ENCODE data around the gene ERC2.

Gene ERC2

GRCh38 chr3:56061279-56061626, 407.0 kb downstream of the ERC2 start:
- H3K4me3 ChIP-seq (replicated peaks; ENCODE audit: low read depth, low read length): no peak overlapping the region
- TF ChIP-seq, protein P1, sequence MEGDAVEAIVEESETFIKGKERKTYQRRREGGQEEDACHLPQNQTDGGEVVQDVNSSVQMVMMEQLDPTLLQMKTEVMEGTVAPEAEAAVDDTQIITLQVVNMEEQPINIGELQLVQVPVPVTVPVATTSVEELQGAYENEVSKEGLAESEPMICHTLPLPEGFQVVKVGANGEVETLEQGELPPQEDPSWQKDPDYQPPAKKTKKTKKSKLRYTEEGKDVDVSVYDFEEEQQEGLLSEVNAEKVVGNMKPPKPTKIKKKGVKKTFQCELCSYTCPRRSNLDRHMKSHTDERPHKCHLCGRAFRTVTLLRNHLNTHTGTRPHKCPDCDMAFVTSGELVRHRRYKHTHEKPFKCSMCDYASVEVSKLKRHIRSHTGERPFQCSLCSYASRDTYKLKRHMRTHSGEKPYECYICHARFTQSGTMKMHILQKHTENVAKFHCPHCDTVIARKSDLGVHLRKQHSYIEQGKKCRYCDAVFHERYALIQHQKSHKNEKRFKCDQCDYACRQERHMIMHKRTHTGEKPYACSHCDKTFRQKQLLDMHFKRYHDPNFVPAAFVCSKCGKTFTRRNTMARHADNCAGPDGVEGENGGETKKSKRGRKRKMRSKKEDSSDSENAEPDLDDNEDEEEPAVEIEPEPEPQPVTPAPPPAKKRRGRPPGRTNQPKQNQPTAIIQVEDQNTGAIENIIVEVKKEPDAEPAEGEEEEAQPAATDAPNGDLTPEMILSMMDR (IDR thresholded peaks at IDR 0.05; ENCODE audit: low read depth, low read length, missing control alignments): no peak
- DNase-seq (ENCODE audit: extremely low read depth, low read depth): no peak

DNA sequence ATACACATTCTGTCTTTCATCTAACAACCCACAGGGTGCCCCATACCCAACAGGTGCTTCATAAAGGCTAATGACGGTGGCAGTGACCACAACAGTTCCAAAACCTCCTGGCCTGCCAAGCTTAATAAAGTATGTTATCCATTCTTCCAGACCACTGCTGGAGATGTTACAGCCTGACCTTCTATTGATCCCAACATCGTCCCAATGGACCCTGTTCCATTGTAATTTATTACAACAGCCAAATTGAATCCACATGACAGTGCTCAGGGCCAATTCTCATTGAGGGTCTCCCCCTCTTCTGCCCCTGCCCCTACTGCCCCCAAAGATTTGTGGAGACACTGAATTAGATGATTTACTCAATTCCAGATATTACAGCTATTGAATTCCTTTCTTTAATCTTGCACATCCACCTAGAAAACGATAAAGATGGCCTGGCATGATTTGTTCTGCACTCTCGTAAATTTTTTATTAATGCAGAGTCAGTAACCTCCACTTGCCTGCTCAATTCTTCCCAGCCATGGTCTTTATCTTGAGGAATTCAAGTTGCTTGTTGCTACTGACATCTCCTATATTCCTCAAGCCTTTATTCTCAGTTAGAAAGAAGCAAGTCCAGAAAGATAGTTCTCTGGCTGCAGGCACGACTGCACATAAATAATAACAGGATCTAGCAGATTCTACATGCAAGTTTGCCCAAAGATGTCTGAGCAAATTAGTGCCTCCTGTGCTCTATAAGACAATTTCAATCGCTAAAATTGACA, 407.6 kb downstream of the ERC2 start:
- no peak overlapping the region for H3K4me3 ChIP-seq (replicated peaks; ENCODE audit: low read depth, low read length)
- TF ChIP-seq, protein P1 (IDR thresholded peaks at IDR 0.05; ENCODE audit: low read depth, low read length, missing control alignments): no peak
- DNase-seq (ENCODE audit: extremely low read depth, low read depth): no peak

- no peak overlapping the region for H3K4me3 ChIP-seq (replicated peaks; ENCODE audit: low read depth, low read length)
- TF ChIP-seq, protein P1 (IDR thresholded peaks at IDR 0.05; ENCODE audit: low read depth, low read length, missing control alignments): no peak
- DNase-seq (ENCODE audit: extremely low read depth, low read depth): no peak
These were observed 408.5 kb downstream of the ERC2 start for GRCh38 chr3:56059731-56060130.

DNA sequence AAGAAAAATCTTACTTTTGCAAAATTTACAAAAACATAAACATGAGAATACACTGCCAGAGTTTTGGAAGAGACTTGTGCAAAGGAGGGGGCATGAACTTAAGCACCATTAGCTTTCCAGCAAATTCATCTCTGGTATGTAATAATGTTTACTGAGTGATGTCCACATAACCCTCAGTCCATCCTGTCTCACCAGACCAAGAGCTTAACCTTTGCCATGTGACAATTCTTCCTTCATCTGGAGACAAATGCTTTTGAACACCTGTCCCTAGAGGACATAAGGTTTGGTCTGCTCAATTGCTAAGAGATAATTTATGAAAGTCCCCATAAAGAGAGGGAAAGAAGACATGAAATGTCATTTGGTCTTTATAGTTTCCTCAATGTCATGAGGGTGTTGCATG, 412.3 kb downstream of the ERC2 start:
- no peak overlapping the region for H3K4me3 ChIP-seq (replicated peaks; ENCODE audit: low read depth, low read length)
- TF ChIP-seq, protein P1 (IDR thresholded peaks at IDR 0.05; ENCODE audit: low read depth, low read length, missing control alignments): no peak

DNA sequence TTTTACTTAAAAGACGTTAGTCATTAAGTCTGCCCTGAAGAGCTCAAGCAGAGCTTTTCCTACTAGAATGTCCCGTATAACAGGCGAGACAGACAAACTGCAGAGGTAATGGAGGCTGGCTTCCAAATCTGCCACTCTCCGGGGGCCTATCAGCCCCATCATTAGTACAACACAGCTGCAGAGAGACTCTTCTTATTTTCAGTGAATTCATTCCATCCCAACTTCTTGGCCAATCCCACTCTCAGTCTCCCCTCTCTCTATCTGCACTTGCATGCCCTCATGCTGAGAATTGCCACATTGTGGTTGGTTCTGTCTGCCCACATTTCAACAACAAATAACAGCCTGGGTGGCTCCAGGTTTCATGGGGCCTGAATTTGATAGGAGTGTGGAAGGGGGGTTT, 412.7 kb downstream of the ERC2 start:
- TF ChIP-seq, protein P1 (IDR thresholded peaks at IDR 0.05; ENCODE audit: low read depth, low read length, missing control alignments): no peak
- no peak for DNase-seq (ENCODE audit: extremely low read depth, low read depth)

More for the DNA sequence above, 412.3 kb downstream of the ERC2 start:
- no peak for DNase-seq (ENCODE audit: extremely low read depth, low read depth)

DNA sequence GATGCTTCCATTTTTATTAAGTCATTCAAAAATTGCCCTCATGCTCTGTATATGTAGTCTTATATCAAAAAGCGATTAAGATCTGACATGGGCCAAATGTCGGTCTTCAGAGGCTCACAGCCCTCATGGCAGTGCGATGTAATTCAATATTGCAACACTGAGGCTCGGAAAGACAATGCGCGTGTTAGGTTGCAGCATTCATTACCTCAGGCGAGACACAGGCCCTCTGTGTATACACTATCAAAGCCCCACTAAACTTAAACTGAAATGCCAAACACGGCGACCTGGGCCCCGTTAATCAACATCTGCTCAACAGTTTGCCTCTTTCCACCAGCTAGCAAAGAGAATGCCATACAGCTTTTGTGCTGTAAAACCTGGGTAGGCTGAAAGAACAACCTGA, 413.4 kb downstream of the ERC2 start:
- DNase-seq (ENCODE audit: extremely low read depth, low read depth): no peak
- TF ChIP-seq, protein P1 (IDR thresholded peaks at IDR 0.05; ENCODE audit: low read depth, low read length, missing control alignments): no peak
- no peak overlapping the region for H3K4me3 ChIP-seq (replicated peaks; ENCODE audit: low read depth, low read length)

More for the DNA sequence above, 412.7 kb downstream of the ERC2 start:
- H3K4me3 ChIP-seq (replicated peaks; ENCODE audit: low read depth, low read length): no peak overlapping the region

GRCh38 chr3:56053727-56054126, 414.5 kb downstream of the ERC2 start:
- no peak overlapping the region for H3K4me3 ChIP-seq (replicated peaks; ENCODE audit: low read depth, low read length)
- TF ChIP-seq, protein P1 (IDR thresholded peaks at IDR 0.05; ENCODE audit: low read depth, low read length, missing control alignments): no peak
- DNase-seq (ENCODE audit: extremely low read depth, low read depth): no peak
